RCC 7860 (cell line): Measurements from ENCODE around the gene SPSB3.
"Not testable (repeated sequence)": the region's sequence is repeated elsewhere in the genome, so short reads cannot be mapped to it uniquely, and the experiment has no call there.

Source experiments
- DNase-seq: peaks from one replicate; pipeline ENCODE4 v3.0.0-alpha.2; 2015; ENCODE audit warnings: low spot score
- FAIRE-seq: peaks from 2 replicates; lab custom pipeline; 2012; peaks lifted over from hg19 to GRCh38; lab: Jason Lieb, UNC

SPSB3 gene

GRCh38 chr16:1744338-1744840 lies 38.0 kb downstream of the SPSB3 start:
- FAIRE-seq, result no peak
- DNase-seq, result no peak

GRCh38 chr16:1743376-1744337 lies 38.7 kb downstream of the SPSB3 start:
- FAIRE-seq (no peak), DNase-seq (no peak)

DNA sequence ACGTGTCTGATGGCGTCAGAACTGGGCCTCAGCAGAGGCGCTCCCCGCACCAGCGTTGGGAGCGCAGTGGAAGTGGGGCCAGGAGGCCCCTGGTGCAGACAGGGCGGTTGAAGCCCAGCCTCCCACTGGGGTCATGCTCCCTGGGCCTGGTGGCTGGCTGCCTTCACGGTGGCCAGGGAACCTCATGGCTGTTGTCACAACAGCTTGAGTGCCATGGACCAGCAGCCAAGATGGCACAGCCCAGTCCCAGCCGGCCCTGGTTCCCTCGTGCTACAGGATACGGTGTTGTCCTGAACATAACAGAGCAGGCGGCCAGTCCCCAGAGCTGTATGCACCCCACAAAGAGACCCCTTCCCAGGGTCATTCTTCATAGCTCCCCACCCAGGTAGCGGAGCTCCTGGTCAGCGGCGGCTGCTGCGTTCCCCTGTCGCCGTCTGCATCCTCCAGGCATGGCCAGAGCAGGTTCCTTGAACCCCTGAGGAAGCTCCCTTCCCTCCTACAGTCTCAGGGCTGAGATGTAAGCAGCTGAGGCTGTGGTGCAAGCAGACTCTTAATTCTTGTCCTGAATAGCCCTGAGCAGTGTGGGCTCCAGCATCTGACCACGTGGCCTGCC lies 40.7 kb downstream of the SPSB3 start:
- FAIRE-seq, result no peak
- DNase-seq, result no peak

- DNase-seq (no peak), FAIRE-seq (no peak)
These were observed 41.4 kb downstream of the SPSB3 start for GRCh38 chr16:1740781-1741490.

DNA sequence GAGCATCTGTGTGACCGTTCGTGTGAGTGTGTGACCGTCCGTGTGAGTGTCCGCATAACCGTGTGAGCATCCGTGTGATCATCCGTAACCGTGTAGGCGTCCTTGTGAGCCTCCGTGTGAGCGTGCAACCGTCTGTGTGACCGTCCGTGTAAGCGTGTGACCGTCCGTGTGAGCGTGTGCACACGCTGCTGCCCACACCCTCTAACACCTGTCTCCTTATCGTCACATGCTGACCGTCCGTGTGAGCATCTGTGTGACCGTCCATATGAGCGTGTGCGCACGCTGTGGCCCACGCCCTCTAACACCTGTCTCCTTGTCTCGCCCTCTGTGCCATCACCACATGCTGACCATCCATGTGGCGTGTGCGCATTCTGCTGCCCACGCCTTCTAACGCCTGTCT lies 42.1 kb downstream of the SPSB3 start:
- DNase-seq (no peak), FAIRE-seq (no peak)

- DNase-seq (no peak), FAIRE-seq (no peak)
These were observed 47.6 kb downstream of the SPSB3 start for GRCh38 chr16:1734816-1735215.

DNA sequence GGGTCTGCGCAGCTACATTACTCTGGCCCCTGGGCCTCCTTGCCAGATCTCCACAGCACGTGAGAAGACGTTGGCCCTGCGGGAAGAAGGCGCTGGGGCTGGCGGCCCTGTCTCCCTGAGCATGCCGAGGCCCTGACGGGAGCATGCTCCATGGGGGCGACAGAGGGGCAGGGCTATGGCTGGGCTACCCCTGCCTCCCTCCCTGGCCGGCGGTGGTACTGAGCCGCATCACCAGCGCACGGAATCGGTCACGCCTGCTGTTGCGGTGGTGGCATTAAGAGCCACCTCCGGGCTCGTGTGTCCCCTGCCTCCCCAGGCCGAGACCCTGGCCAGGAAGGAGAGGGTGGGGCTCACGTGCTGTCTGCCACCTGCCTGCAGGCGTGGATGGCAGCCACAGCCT lies 48.2 kb downstream of the SPSB3 start:
- DNase-seq, result no peak

DNA sequence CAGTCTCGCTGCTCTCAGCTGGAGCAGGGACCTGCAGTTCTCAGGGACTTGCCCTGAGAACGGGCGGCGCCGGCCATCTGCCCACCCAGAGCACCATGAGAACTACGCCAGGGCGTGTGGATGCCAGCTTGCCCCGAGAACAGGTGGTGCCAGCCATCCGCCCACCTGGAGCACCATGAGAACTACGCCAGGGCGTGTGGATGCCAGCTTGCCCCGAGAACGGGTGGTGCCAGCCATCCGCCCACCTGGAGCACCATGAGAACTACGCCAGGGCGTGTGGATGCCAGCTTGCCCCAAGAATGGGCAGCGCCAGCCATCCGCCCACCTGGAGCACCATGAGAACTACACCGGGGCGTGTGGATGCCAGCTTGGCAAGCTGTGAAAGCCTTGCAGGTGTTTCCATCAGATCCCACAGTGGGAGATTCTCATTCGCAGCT lies 49.8 kb downstream of the SPSB3 start:
- DNase-seq, FAIRE-seq: not testable (repeated sequence)

More for the DNA sequence above, 48.2 kb downstream of the SPSB3 start:
- no peak for FAIRE-seq

- FAIRE-seq (no peak), DNase-seq (no peak)
These were observed 50.3 kb downstream of the SPSB3 start for GRCh38 chr16:1732071-1732470.

DNA sequence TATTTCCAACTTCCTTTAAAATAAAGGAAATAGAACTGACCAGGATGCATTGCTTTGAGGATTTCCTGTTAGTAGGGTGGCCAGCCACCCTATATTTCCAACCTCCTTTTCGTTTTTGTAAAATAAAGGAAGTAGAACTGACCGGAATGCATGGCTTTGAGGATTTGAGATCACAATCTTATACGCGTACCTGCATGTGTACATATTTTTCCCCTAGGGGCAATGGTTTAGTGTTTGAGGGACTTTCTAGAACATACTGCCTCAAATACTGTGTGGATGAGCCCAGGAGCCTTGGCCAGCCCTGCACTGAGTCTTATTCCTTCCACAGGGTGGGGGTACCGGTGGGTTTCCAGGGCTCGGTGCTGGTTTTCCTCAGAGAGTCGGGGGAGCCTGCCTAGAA lies 50.8 kb downstream of the SPSB3 start:
- FAIRE-seq, result no peak

DNA sequence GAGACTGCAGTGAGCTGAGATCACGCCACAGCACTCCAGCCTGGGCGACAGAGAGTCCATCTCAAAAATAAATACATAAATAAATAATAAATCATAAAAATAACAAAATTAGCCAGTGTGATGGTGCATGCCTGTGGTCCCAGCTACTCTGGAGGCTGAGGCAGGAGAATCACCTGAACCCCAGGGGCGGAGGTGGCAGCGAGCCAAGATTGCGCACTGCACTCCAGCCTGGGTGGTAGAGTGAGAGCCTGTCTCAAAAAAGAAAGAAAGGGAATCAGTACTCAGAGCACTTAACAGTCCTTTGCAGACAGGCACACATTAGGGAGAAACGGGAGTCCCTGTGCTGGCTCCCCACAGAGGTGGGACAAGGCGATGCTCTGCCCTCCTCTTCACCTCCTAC lies 51.3 kb downstream of the SPSB3 start:
- DNase-seq (no peak), FAIRE-seq (no peak)

More for the DNA sequence above, 50.8 kb downstream of the SPSB3 start:
- DNase-seq, result no peak

GRCh38 chr16:1729445-1729844 lies 52.9 kb downstream of the SPSB3 start:
- no peak for FAIRE-seq
- no peak for DNase-seq

DNA sequence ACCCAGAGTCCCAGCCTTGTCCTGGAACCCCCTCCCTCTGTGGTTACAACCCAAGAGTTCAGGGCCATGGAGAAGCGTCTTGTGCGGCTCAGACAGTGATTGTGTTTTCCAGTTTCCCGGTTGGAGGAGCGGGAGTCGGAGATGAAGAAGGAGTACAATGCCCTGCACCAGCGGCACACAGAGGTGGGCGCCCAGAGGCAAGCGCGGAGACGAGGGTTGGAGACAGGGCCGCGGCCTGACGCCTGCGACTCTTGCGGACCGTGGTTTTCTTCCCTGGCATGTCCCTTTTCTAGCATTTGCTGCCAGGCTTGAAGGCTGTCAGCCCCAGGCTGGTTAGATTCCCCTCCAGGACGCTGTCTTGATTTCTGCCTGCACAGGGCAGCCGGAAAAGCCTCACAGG lies 53.3 kb downstream of the SPSB3 start:
- FAIRE-seq (no peak), DNase-seq (no peak)

GRCh38 chr16:1727651-1728624 lies 54.4 kb downstream of the SPSB3 start:
- no peak for FAIRE-seq

More at GRCh38 chr16:1727651-1728624, 54.4 kb downstream of the SPSB3 start:
- no peak for DNase-seq
